Stimulated activated memory B cell treated with anti-CD40 and anti-IgM and Interleukin-4, amounts not matched to agents 10 μg/mL and 1 μg/mL and 100 μg/mL, for 72 hours (primary cell): ENCODE measurements around the gene MACROD2.
"Not testable (repeated sequence)": the region's sequence is repeated elsewhere in the genome, so short reads cannot be mapped to it uniquely, and the experiment has no call there.

Experiments used
- ATAC-seq: fragments of 150-1000 bp; cut with Tn5 transposase; 2 replicates; pipeline ENCODE4 v1.10.0; 2021
- H3K27ac Mint-ChIP-seq: one replicate; pipeline ENCODE4 v1.8.0; 2022; ENCODE audit warnings: mild to moderate bottlenecking, mixed read lengths
- H3K27me3 Mint-ChIP-seq: one replicate; pipeline ENCODE4 v1.8.0; 2022; ENCODE audit warnings: mixed read lengths
- H3K36me3 Mint-ChIP-seq: one replicate; pipeline ENCODE4 v1.8.0; 2022; ENCODE audit warnings: mixed read lengths
- H3K4me1 Mint-ChIP-seq: one replicate; pipeline ENCODE4 v1.8.0; 2022; ENCODE audit warnings: mixed read lengths
- H3K4me3 Mint-ChIP-seq: one replicate; pipeline ENCODE4 v1.8.0; 2022; ENCODE audit warnings: mild to moderate bottlenecking, moderate library complexity, mixed read lengths
- H3K9me3 Mint-ChIP-seq: one replicate; pipeline ENCODE4 v1.8.0; 2022; ENCODE audit warnings: mixed read lengths

MACROD2 gene

DNA sequence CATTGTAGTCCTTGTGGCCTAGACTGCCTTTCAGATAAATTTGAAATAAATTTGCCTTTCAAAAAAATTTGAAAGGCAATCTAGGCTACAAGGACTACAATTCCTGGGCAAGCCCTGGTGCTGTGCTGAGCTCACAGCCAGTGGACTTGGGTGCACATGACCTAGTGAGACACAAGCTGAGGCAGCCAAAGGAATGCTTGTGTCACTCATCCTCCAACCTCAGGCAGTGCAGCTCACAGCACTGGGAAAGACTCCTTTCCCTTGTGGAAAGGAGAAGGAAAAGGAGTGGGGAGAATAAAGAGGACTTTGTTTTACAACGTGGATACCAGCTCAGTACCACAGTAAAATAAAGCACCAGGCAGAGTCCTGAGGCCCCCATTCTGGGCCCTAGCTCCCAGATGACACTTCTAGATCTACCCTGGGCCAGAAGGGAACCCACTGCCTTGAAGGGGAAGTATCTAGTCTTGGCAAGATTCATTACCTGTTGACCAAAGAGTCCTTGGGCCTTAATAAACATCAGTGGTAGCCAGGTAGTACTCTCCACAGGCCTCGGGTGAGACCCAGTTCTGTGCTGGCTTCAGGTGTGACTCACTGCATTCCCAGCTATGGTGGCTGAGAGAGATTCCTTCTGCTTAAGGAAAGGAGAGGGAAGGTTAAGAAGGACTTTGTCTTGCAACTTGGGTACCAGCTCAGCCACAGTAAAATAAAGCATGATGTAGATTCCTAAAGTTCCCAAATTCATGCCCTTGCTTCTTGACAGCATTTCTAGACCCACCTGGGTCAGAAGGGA, 1001.8 kb downstream of the MACROD2 start:
- H3K4me3 Mint-ChIP-seq, result no peak overlapping the region
- ATAC-seq, result no peak
- no peaks in the 10 kb centered on the region for H3K4me1 Mint-ChIP-seq
- H3K27me3 Mint-ChIP-seq, result peaks cover 2% of the 10 kb centered on the region
- H3K9me3 Mint-ChIP-seq, result peaks cover 8% of the 10 kb centered on the region
- H3K27ac Mint-ChIP-seq, result no peak overlapping the region
- H3K36me3 Mint-ChIP-seq, result no peaks in the 10 kb centered on the region

DNA sequence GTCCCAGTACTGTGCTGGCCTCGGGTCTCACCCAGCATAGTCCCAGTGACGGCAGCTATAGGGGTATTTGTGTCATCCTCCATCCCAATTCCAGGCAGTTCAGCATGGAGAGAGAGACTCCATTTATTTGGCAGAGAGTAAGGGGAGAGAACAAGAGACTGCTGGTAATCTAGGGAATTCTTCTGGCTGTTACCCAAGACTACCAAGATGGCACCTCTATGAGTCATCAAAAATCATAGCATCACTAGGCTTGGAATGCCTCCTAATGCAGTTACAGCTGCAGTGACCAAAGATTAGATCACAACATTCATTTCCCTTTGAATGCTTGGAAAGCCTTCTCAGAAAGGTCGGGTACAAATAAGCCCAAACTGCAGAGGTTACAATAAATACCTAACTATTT, 1002.5 kb downstream of the MACROD2 start:
- Mint-ChIP-seq H3K4me3 (no peak overlapping the region), H3K36me3 (no peaks in the 10 kb centered on the region), H3K27me3 (no peaks in the 10 kb centered on the region), H3K27ac (no peak overlapping the region), H3K4me1 (no peaks in the 10 kb centered on the region), H3K9me3 (peaks cover 8% of the 10 kb centered on the region)
- ATAC-seq, result no peak

DNA sequence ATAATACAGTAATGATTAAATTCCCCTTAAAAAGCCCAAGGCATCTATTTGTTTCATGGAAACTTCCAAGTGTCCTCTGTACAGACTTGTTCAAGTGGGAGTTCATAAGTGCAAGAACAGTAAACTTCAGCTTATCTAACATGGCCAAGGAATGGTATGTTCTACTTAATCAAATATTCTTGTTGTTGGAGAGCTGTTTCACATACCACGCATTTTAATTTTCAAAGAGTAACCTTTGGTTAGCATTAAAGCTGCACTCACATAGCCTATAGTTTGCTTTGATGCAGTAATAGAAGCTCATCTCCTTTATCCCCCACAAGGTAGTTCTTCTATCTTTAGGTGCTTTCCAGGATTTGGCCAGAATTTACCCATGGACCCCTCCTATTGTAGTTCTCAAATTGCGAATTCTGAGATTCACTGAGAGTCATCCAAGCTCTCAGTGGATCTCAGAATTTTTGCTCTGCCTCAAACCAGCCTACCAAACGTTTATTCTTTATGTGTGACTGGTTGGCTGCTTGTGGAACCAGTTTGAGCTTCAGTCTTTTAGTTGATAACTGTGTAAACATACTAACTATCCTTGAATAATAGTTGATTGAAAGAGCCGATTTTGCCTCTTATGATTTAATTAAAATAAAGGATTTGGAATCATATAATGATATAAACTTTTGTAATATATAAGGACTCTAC, 1010.1 kb downstream of the MACROD2 start:
- H3K4me3 Mint-ChIP-seq, result no peak overlapping the region
- no peaks in the 10 kb centered on the region for H3K36me3 Mint-ChIP-seq
- no peak for ATAC-seq
- peaks cover 3% of the 10 kb centered on the region for H3K9me3 Mint-ChIP-seq
- no peak overlapping the region for H3K27ac Mint-ChIP-seq
- H3K27me3 Mint-ChIP-seq, result no peaks in the 10 kb centered on the region
- no peaks in the 10 kb centered on the region for H3K4me1 Mint-ChIP-seq

DNA sequence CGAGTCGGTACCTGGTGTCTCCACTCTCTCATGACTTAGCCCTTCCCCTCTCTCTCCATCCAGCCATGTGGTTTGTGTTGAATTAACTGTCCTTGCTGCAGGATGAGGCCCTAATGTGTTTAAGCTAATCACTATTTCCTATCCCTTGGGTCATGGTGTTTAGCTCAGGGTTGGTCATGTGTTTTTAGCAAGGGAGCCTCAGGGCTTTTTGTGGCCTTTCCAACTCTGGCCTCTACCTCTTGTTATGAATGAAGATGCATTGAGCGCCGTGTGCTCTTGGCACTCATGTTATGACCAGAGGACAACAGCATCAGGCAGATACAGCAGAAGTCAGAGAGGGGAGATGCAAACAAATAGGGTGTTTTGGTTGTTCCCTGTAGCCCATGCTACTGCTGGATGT, 1016.3 kb downstream of the MACROD2 start:
- no peak for ATAC-seq
- H3K27ac Mint-ChIP-seq, result no peak overlapping the region
- no peak overlapping the region for H3K4me3 Mint-ChIP-seq
- no peaks in the 10 kb centered on the region for H3K27me3 Mint-ChIP-seq
- H3K9me3 Mint-ChIP-seq, result no peaks in the 10 kb centered on the region
- H3K4me1 Mint-ChIP-seq, result no peaks in the 10 kb centered on the region
- H3K36me3 Mint-ChIP-seq, result no peaks in the 10 kb centered on the region

DNA sequence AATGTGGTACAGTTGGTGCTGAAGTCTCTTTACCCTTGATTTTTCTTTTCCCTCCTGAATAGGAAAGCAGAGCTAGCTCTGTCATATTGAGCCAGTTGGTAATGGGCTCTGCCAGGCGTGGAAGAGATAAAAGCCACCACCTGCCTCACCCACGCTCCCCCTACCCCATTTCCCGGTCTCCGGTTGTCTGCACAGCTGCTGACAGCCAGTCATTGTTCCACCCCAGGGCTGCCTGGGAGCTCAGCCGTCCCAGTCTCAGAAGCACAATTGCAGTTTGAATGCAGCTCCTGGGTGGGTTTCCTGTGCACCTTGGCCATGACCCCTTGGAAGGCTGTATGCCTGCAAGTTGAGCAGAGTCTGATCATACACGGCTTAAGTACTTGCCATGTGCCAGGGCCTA, 1017.2 kb downstream of the MACROD2 start:
- Mint-ChIP-seq H3K27ac (no peak overlapping the region), H3K36me3 (no peaks in the 10 kb centered on the region), H3K9me3 (no peaks in the 10 kb centered on the region), H3K27me3 (no peaks in the 10 kb centered on the region), H3K4me3 (no peak overlapping the region), H3K4me1 (no peaks in the 10 kb centered on the region)
- peak; percentile 34 for ATAC-seq

DNA sequence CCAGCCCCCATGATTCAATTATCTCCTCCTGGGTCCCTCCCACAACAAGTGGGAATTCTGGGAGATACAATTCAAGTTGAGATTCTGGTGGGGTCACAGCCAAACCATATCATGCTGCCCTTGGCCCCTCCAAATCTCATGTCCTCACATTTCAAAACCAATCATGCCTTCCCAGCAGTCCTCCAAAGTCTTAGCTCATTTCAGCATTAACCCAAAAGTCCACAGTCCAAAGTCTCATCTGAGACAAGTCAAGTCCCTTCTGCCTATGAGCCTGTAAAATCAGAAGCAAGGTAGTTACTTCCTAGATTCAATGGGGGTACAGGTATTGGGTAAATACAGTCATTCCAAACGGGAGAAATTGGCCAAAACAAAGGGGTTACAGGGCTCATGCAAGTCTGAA, 1021.6 kb downstream of the MACROD2 start:
- not testable (repeated sequence) for H3K4me1 Mint-ChIP-seq, ATAC-seq, H3K9me3 Mint-ChIP-seq, H3K4me3 Mint-ChIP-seq, H3K27ac Mint-ChIP-seq, H3K27me3 Mint-ChIP-seq, H3K36me3 Mint-ChIP-seq

DNA sequence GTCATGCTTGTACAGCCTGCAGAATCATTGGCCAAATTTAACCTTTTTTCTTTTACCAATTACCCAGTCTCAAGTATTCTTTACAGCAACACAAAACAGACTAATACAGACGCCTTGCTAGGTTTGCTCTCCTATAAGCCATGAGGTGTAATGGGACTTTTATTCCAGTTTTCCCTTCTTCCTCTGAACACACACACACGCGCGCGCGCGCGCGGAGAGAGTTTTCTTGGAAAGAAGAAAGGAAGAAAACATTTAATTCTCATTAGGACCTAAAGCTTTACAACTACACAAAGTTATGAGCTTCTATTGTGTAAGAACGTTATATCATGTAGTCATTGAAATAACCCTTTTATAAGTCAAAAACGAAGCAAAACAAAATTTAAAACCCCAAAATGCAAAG, 1023.6 kb downstream of the MACROD2 start:
- no peak overlapping the region for H3K4me3 Mint-ChIP-seq
- H3K9me3 Mint-ChIP-seq, result no peaks in the 10 kb centered on the region
- ATAC-seq, result no peak

DNA sequence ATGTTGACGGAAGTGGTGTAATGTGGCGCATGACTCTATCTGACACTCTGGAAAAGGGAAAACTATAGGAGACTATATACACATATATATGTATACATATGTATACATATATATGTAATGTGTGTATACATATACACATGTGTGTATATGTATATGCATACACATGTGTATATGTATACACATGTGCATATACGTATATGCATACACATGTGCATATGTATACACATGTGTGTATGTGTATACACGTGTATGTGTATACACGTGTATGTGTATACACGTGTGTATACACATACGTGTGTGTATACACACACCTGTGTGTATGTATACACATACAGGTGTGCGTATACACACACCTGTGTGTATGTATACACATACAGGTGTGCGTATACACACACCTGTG, 1025.5 kb downstream of the MACROD2 start:
- H3K4me1 Mint-ChIP-seq, result no peaks in the 10 kb centered on the region
- H3K36me3 Mint-ChIP-seq, result no peaks in the 10 kb centered on the region

More for the DNA sequence above, 1023.6 kb downstream of the MACROD2 start:
- Mint-ChIP-seq H3K36me3 (no peaks in the 10 kb centered on the region), H3K27ac (no peak overlapping the region), H3K27me3 (no peaks in the 10 kb centered on the region), H3K4me1 (no peaks in the 10 kb centered on the region)

DNA sequence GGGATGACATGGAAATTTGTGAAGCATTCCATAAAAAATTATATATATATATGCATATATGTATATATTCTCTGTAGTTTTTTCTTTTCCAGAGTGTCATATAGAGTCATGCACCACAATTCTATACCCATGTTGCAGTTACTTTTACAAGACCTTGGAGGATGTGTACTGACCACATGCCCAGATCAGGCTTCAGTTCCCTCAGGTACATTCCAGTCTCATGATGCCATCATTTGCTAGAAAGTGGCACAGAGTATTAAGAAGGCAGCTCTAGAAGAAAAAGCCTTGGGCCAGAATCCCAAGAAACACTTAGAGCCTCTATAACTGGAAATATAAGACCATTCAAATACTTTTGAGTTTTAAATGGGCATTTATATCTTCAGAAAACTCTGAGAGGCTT, 1027.6 kb downstream of the MACROD2 start:
- H3K4me3 Mint-ChIP-seq, result no peak overlapping the region
- no peaks in the 10 kb centered on the region for H3K4me1 Mint-ChIP-seq
- no peaks in the 10 kb centered on the region for H3K9me3 Mint-ChIP-seq
- no peak overlapping the region for H3K27ac Mint-ChIP-seq
- no peaks in the 10 kb centered on the region for H3K36me3 Mint-ChIP-seq
- ATAC-seq, result no peak
- H3K27me3 Mint-ChIP-seq, result no peaks in the 10 kb centered on the region

More for the DNA sequence above, 1025.5 kb downstream of the MACROD2 start:
- Mint-ChIP-seq H3K27ac (no peak overlapping the region), H3K9me3 (no peaks in the 10 kb centered on the region), H3K4me3 (no peak overlapping the region), H3K27me3 (no peaks in the 10 kb centered on the region)
- ATAC-seq, result no peak

DNA sequence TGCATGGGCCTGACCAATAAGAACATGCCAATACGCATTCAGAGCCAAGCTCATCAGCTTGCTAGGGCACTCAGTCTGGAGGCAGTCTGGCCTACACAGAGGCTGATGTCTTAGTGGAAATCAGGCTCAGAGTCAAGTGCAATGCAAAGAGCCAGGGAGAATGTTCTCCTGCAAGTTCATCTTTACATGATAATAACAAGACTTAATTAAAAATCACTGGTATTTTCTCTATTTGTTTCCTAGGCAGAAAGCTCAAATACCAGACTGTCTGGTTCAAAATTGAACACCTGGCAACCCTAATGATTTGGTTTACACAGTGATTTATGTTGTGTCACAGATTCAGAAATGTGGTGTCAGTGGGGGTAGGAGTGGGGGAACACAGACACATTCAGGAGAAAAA, 1031.4 kb downstream of the MACROD2 start:
- no peak overlapping the region for H3K27ac Mint-ChIP-seq
- no peaks in the 10 kb centered on the region for H3K9me3 Mint-ChIP-seq
- no peak for ATAC-seq
- no peaks in the 10 kb centered on the region for H3K36me3 Mint-ChIP-seq
- no peaks in the 10 kb centered on the region for H3K27me3 Mint-ChIP-seq
- H3K4me1 Mint-ChIP-seq, result no peaks in the 10 kb centered on the region
- no peak overlapping the region for H3K4me3 Mint-ChIP-seq

DNA sequence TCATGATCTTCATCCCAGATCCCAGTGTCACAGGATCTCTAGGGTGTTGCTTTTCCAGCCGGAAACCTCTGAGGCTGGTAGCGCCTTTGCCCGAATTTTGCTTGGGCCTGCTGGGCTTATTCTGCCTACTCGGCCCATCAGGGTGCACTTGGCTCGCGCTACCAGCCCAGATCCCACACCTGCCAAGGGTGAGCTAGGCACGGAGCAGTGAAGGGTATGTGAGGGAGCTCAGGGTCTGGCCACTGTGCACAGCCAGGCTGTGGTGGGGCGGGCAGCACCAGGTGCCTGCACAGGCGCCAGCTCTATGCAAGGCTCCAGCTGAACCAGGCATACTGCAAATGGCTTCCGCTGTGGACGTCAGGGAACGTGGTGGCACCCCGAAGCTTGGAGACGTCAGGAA, 1035.5 kb downstream of the MACROD2 start:
- Mint-ChIP-seq H3K9me3 (no peaks in the 10 kb centered on the region), H3K36me3 (no peaks in the 10 kb centered on the region), H3K27ac (no peak overlapping the region), H3K4me1 (no peaks in the 10 kb centered on the region), H3K4me3 (no peak overlapping the region), H3K27me3 (no peaks in the 10 kb centered on the region)
- ATAC-seq, result no peak

DNA sequence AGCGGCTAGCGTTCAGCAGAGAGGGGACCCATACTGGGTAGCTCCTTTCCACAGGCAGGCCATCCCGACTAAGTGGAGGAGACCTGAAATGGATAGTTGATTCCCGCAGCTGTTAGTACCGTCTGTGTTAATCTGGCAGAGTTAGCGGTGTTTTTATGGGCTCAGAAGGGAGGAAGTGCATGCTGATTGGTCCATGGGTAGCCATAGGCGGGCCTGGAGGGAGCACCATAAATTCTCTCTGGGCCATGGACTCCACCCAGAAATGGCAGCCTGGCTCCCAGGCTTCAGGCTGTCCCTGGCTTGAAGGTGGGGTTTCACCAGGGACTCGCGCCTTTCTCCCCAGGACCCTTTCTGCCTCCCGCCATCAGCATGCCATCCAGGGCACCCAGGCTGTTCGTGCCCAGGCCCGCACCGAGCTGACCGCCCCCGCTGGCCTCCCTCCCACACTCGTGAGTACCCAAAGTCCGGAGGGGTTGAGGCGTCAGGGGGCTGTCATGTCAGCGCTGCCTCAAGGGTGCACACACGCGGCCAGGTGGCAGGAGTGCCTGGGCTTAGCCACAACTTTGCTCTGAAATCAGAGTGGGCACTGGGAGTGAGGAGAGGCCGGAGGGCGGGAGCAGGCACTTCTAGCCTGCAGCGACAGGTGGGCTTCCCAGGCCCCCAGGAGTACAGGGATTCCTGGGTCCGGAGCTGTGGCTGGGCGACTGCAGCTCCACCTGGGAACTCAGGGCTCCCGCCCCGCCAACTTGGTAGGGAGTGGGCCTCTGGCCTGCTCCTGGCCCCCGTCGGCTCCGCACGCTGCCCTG, 1036.4 kb downstream of the MACROD2 start:
- Mint-ChIP-seq H3K27ac (no peak overlapping the region), H3K4me1 (no peaks in the 10 kb centered on the region), H3K36me3 (no peaks in the 10 kb centered on the region), H3K9me3 (no peaks in the 10 kb centered on the region), H3K27me3 (no peaks in the 10 kb centered on the region), H3K4me3 (no peak overlapping the region)
- no peak for ATAC-seq

DNA sequence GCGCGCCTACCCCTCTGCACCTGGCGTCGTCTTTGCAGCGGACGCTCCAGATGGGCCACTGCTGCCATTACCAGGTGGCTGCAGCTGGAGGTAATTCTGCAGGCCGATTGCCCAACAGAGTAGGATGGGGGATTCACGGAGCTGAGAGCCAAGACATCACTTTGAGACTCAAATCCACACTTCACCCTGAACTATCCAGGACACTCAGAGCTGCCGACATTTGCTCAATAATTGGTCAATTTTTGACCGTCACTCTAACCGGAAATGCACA, 1037.0 kb downstream of the MACROD2 start:
- no peak for ATAC-seq
- Mint-ChIP-seq H3K4me1 (no peaks in the 10 kb centered on the region), H3K27me3 (no peaks in the 10 kb centered on the region), H3K4me3 (no peak overlapping the region), H3K36me3 (no peaks in the 10 kb centered on the region), H3K9me3 (no peaks in the 10 kb centered on the region), H3K27ac (no peak overlapping the region)

DNA sequence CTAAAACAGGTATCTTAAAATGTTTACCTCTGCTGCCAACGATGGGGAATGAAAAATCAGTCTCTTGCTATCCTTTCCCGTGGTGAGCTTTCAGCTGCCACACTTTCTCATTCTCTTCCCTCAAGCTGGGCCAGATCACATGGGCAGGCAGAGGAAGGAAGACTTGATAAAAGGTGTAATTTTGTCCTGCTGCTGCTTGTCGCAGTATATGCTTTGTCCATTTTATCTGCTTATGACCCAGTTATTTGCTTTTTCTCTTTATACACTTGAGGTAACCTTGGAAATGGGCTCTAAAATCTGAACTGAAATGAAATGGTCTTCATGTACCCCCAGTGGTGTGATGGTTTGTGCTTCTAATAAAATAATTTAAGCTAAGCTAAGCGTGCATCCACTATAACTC, 1038.0 kb downstream of the MACROD2 start:
- ATAC-seq, result no peak
- H3K4me1 Mint-ChIP-seq, result no peaks in the 10 kb centered on the region
- H3K27me3 Mint-ChIP-seq, result no peaks in the 10 kb centered on the region
- no peak overlapping the region for H3K4me3 Mint-ChIP-seq
- H3K27ac Mint-ChIP-seq, result no peak overlapping the region
- no peaks in the 10 kb centered on the region for H3K9me3 Mint-ChIP-seq
- no peaks in the 10 kb centered on the region for H3K36me3 Mint-ChIP-seq

DNA sequence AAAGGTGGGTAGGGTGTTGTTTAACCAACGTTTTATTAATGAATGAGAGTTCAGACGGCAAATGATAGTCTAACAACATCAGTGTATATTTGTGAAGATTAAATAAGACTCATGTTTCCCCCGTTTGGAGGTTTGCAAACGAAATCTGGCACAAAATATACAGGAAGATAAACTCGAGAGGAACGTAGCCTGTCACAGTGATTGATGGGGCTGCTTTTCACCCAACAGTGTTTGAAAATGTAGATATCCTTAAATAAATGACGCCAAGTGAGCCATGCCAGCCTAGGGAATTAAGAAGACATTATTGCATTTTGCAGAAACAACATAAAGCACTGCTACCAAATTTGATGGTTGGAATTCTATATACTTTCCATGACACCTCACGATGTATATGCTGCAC, 1038.6 kb downstream of the MACROD2 start:
- Mint-ChIP-seq H3K4me1 (no peaks in the 10 kb centered on the region), H3K4me3 (no peak overlapping the region), H3K27ac (no peak overlapping the region), H3K27me3 (no peaks in the 10 kb centered on the region), H3K36me3 (no peaks in the 10 kb centered on the region), H3K9me3 (no peaks in the 10 kb centered on the region)
- no peak for ATAC-seq

DNA sequence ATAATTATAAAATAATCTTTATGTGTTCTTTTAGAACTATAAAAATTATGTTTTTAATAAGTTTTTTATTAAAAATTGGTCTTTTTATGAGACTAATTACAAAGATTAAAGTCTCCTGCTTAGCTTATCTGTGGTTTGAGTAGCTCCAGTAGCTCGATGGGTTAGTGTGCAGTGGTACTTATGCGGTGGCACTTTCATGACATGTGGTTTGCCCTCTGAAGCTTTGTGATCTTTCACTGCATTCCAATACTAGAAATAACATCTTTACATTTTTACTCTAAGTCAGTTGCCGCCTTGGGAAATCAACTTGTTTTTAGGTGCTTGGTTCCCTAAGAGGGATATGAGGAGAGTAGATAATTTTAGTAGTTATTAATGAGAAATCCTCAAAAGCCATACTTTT, 1041.6 kb downstream of the MACROD2 start:
- H3K27me3 Mint-ChIP-seq, result no peaks in the 10 kb centered on the region
- H3K9me3 Mint-ChIP-seq, result no peaks in the 10 kb centered on the region
- H3K36me3 Mint-ChIP-seq, result no peaks in the 10 kb centered on the region
- ATAC-seq, result no peak
- no peak overlapping the region for H3K27ac Mint-ChIP-seq
- no peak overlapping the region for H3K4me3 Mint-ChIP-seq
- H3K4me1 Mint-ChIP-seq, result no peaks in the 10 kb centered on the region
